NCI-H1105 treated with DMSO at 0.1 percent for 48 hours (cell line): ENCODE data around the gene TUB.

Experiments used
- DNase-seq: peaks from one replicate; lab custom pipeline; 2025; lab: John Stamatoyannopoulos, UW

TUB gene

DNA sequence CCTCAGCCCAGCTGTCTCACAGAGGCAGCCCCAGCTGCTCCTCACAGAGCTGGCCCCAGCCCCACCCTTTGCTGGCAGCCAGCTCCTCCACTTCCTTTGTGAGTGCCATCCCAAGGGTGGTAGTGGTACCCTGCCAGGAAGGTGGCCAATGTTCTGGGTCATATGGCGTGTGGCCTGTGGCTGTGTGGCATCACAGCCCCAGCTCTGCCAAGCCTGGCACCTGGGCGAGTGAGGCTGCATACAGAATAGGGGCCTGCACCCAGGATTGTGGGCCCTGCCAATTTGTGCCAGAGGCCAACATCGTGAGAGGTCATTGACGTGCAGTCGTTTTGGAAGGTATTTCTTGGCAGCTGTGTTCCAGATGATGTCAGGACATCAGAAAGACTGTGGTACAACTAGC is 10.7 kb downstream of the TUB start:
- no peak for DNase-seq

DNA sequence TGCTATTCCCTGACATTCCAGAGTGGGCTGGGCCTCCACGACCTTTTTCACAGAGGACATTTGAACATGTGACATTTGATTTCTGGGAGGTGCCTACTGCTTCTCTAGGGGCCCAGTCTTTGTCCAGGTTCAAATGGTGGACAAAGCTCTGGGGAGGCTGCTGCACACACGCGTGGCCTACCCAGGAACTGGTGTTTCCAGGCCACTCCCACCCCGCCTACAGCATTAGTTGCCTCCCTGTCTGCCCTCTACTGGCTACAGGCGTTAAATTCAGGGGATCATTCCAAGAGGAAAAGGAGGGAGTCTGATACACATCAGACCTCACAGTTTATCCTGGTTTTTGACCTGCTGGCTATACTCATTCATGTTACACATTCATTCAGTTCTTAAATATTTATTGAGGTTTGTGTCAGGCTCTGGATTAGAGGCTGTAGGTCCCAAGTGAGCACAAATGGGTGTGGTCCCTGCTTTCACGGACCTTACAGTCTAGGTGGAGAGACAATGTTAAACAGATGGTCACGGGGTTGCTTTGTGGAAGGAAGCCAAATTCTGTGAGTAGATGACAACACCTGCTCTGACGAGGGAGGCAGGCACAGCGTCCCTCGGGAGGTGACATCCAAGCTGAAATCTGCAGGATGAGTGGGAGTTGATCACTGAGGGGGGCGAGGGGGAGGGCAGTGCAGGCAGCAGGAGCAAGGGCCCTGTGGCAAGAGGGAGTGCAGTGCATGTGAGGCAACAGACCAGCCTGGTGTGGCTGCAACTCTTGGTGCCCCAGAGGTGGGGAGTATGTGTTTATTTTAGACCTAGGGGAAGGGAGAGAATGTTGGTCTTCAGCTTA is 11.8 kb downstream of the TUB start:
- peak; percentile 62 for DNase-seq

DNA sequence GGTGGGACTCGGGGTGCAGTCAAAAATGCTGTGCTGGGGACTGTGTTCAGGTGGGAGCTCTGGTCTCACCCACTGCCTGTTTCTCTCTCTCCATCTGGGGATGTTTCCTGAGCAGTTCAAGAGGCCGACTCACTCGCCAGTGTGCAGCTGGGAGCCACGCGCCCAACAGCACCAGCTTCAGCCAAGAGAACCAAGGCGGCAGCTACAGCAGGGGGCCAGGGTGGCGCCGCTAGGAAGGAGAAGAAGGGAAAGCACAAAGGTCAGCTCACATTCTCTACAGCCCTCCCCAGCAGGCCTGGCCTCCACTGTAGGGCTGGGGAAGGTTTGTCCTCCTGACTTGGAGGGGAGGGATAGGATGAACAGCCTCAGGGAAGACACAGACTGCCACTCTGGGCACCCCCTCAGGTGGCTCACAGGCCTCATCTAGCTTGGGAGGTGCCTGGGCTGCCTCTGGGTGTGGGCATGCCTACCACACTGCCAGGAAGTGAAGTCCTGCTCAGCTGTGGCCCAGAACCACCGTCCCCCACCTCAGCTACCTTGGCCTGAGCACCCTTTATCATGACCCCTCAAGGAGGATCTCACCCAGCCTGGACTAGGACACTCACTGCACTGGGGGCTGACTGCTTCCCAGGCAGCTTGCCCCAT is 13.0 kb downstream of the TUB start:
- DNase-seq = no peak

DNA sequence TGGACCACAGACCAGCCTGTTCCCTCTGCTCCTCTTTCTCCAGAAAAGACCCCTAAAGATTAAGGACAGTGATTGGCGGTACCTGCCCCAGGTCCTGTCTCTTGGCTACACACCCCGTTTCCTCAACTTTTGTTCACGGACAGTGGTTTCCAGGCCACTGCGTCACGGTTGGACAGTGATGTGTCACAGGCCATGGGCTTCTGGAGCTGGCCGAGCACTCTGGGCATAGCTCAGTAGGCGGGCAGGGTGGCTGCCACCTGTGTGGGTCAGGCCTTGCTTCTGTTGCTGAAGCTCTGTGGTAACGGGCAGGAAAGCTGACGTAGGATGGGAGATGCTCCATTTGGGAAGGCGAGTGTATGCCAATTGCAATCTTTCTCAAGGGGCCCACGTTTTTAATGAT is 13.6 kb downstream of the TUB start:
- no peak for DNase-seq

DNA sequence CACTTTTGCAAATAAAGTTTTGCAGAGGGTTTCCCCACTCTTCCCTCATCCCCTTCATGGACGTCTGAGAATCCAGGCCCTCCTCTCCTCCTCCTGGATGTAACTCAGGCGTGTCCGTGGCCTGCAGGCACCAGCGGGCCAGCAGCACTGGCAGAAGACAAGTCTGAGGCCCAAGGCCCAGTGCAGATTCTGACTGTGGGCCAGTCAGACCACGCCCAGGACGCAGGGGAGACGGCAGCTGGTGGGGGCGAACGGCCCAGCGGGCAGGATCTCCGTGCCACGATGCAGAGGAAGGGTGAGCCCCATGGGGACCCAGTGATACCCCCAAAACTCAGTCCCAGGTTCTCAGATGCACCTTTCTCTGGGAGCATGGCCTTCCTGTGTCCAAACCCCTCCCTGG is 14.4 kb downstream of the TUB start:
- no peak for DNase-seq

DNA sequence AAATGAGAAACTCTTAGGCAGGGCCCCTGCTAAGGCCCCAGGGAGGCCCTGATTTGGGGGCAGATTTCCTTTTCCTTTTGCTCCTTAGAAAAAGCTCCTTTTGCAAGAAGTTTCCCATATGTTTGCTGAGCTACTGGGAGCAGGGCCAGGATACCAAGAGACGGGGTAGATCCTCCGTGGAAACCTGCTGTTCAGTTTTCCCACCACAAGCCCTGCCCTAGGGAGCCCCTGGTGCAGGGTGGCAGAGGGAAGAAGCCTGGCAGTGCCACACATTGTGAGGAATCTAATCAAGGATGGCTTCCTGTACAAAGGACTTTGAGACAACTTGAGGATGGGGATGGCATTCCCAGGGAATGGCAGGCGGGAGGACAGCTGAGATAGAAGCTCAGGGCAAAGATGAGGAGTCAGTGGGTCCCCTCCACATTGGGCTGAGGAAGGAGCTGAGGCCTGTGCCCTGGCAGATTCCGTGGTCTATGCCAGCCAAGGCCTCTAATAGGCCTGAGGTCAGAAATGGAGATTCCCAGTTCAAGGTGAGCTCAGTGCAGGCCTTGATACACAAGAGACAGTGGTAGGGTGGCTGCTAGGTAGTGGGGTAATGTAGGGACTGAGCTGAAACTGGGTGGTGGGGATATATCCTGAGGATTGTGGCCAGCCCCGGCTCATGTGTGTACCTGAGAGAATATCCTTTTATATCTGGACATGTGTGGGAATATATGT is 15.0 kb downstream of the TUB start:
- no peak for DNase-seq

DNA sequence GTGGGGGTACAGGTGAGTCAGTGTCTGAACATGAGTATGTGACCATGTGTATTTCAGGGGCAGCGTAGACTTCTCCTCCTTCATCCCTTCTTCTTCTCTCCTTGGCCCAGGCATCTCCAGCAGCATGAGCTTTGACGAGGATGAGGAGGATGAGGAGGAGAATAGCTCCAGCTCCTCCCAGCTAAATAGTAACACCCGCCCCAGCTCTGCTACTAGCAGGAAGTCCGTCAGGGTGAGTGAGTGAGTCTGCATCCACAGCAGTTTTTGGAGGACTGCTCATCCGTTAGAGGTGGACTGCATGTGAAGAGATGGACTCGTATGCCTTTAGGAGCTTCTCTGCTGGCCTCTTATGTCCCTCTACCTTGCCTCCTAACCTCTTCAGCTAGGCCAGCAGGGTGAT is 15.6 kb downstream of the TUB start:
- DNase-seq = no peak

DNA sequence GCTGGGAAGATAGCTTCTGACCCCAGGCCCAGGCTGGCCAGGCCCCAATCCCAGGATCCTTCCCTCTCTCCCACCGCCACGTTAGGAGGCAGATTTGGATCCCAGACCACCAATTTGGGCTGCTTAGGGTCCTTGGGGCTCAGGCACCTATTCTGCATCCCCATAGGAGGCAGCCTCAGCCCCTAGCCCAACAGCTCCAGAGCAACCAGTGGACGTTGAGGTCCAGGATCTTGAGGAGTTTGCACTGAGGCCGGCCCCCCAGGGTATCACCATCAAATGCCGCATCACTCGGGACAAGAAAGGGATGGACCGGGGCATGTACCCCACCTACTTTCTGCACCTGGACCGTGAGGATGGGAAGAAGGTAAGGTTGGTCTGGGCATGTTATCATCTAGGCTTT is 16.1 kb downstream of the TUB start:
- DNase-seq = no peak

DNA sequence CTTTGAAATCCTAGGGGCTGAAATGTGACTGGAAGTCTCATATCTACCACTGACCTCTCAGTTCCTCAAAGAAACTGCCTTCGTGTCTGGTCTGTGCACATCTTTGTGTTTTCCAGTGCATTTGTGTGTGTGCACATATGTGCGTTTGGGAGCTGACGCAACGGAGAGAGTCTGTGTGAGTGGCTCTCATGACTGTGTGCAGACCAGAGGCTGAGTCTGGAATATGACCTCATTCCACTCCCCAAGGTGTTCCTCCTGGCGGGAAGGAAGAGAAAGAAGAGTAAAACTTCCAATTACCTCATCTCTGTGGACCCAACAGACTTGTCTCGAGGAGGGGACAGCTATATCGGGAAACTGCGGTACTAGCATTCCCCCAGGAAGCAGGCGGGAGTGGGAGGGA is 16.5 kb downstream of the TUB start:
- DNase-seq = no peak

DNA sequence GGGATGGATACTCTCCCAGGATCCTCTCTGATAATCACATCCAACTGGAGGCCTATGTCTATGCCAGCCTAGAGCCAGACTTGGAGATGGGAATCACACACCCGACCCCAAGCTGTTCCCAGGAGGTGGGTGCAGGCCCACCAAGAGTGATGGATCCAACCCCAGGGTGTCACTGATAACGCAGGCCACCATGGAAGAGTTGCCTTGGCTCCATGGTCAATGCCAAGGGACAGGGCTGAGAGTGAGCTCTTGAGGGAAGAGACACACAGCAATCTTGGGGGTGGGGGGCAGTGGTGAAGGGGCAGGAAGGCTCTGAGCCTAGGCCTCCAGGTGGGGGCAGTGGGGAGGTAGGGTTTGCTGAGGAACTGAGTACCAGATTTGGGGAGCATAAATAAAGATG is 16.9 kb downstream of the TUB start:
- no peak for DNase-seq

DNA sequence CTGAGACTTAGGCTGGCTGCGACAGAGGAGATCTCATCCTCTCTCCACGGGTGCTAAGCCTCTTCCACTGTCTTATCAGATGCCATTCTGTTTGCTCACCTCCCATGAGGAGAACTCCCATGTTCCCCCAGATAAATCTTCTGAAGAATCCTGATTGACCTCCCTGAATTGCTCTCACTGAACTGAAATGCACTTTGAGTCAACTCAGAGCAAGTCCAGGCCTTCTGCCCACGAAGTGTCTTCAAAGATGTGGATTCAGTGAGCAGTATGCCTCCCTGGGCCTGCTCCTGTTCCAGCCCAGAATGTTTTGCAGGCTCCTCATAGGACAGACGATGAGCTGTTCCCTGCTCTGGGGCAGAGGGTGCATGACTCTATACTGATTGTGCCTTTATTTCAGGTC is 17.4 kb downstream of the TUB start:
- no peak for DNase-seq

DNA sequence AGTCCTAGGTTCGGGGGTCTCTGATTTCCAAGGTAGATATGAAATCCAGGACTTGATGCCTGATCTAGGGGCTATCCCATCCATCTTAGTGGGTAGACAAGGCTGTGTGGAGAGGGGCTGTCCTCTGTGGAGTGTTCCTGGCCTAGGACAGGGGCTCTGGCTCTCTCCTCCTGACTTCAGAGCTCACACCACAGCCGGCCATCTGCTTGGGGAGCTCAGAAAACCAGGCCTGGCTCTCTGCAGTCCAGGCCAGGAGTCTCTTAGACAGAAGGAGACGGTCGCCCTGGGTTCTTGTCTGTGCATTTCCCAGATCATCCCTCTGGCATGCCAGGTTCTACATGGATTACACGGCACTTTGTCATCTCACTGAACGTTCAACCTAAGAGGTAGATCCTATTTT is 17.9 kb downstream of the TUB start:
- no peak for DNase-seq

DNA sequence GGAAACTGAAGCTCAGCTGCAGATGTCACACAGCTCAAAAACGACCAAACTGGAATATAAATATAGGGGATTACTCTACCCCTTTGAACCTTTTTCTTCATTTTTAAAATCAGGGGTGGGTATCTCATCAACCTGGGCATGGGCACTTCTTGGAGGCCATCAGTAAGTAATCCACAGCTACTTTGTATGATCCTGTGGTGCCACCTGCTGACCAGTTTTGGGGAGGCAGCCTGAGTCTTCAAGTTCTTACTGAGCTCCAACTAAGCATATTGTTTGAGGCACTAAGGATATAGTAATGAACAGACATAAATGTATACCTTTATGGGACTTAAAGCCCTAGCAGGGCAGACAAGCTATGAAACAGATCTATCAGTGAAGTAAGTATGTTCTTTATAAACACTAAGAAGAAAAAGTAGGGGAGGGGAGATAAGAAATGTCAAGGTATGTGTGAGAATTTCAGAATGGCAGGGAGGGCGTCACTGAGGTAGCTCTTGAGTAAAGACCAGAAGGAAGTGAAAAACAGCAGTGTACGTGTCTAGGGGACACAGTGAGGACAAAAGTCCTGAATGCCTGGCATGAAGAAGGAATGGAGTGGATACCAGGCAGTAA is 18.4 kb downstream of the TUB start:
- peak; percentile 47 for DNase-seq

DNA sequence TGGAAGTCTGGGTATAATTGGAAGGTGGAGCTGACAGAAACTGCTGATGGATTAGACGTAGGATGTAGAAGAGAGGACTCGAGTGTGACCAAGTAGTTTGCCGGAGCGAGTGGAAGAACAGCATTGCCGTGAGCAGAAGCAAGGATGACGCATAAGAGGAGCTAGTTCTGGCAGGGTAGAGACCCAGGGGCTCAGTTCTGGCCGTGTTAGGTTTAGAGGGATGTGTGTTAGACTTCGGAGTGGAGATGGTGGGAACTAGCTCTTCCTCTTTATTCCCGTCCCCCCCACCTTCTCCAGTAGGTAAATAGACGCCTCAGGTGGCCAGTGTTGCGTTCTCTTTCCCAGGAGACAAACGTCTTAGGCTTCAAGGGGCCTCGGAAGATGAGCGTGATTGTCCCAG is 19.1 kb downstream of the TUB start:
- DNase-seq = no peak

DNA sequence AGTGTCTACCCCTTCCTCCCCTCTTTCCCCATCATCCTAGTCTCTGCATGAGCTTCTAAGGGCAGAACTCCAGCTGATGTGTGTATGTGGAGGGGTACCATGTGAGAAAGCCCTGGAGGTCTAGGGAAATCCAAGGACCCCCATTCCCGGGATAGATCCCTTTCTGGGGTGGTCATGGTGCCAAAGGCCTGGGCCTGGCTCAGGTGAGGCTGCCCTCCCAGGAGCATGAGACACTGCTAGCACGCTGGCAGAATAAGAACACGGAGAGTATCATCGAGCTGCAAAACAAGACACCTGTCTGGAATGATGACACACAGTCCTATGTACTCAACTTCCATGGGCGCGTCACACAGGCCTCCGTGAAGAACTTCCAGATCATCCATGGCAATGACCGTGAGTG is 19.6 kb downstream of the TUB start:
- no peak for DNase-seq

DNA sequence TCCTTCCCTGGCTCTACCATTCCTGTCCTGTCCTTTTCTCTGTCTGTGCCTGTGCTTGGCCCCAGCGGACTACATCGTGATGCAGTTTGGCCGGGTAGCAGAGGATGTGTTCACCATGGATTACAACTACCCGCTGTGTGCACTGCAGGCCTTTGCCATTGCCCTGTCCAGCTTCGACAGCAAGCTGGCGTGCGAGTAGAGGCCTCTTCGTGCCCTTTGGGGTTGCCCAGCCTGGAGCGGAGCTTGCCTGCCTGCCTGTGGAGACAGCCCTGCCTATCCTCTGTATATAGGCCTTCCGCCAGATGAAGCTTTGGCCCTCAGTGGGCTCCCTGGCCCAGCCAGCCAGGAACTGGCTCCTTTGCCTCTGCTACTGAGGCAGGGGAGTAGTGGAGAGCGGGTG is 20.4 kb downstream of the TUB start:
- no peak for DNase-seq

DNA sequence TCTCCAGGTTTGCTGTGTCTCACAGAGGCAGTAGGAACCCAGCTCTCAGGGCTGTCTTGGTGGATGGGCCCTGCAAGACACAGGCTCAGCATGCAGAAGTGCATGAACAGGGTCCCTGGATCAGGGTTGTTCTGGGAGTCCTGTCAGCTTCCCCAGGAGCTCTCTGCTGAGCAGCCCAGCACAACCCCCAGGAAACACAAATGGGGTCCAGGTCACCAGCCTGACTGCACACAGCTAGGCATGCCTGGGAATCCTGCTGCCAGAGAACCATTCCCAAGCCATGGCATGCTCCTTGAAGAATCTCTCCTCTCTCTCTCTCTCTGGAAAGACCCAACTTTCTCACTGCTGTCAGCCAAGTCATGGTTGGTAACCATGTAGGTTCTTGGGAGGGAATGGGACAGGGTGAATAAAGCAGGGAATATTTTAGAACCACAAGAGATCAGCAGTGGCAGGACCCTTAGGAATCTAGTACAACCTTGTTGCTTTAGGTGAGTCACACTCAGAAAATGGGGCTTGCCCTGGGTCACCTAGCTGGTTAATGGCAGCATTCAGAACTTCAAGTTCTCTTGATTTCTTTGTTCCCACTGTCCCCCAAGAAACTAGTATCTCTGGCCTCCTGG is 21.4 kb downstream of the TUB start:
- no peak for DNase-seq

DNA sequence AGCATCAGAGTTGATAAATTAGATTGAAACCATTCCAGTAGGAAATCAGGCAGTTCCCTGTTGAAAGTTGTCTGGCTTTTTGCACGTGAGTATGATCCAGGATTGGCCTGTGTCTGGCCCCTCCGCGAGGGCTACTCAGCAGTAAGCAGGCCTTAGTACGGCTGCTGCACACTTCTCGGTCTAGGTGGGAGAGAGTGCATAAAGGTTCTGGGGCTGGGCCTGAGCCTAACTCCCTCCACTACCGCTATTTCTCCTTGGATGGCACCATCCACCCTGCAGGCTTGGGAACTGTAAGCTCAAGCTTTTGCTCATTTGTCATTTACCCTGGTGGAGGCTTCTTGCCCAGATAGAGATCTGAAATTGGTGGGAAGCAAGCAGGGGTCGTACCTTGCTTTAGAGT is 22.0 kb downstream of the TUB start:
- no peak for DNase-seq

DNA sequence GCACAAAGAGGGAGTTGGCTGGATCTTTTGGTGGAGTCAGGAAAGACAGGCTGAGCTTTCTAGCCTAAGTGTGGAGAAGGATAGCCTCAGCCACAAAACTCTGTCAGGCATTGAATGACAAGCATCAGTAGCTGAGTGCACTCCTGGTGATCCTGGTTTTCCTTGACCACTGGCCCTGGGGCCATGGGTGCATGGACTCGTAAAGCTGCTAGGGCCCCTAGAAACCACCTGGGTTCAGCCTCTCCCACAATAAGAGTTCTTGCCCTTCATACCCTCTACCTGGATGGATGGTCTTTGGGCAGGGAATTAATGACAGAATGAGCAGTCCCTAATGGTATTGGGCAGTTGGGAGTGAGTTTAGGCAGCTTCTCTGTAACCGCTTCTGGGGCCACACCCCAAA is 22.9 kb downstream of the TUB start:
- no peak for DNase-seq

DNA sequence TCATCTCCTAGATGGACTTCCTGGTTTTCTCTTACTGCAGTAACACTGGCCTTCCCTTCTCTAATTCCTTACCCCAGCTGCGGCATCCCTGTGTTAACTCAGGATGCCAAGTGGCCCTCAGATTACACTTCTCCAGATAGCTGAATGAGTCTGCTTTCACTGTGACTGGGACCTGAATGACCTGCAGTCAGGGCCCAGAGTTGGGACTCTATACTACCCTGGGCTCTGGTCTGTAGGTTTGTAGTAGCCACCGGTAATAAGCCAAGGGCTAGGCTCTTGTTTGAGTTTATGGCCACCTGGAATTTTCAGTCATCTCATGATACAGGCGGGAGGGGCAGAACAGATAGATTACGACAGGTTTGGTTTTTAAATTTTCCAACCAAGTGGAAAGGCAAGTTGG is 24.1 kb downstream of the TUB start:
- no peak for DNase-seq

DNA sequence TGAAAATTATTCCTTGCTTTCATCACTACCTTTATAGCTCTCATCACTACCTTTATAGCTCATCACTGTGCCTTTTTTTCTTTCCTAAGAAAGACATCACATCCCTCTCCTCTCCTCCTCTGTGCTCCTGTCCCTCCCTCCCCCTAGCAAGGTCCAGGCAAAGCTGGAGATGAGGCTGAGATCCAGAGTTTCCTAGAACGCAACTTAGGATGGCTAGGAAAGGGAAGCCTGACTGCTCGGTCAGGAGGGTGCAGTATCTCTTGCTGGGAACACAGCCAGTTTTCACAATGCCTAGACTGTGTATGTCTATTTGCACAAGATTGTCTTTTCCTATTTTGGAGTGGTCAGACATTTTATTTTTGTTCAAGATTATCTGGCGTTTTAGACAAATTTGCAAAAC is 24.7 kb downstream of the TUB start:
- DNase-seq = no peak

DNA sequence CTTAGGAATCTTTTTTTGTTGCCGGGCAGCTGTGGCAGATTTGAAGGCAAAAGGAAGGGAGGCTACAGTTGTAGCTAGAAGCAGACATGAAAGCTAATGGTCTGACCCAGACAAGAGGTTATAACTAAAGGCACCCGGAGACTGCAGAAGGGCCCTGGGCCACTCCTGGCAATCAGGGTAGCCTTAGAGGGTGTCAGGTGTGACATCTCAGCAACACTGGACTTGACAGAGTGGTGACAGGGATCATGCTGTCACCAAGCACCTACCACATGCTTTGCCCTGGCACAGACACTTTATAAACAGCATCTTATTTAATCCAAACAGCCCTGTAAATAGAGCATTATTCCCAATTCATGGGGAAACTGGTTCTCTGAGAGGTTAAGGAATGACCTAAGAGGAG is 25.7 kb downstream of the TUB start:
- no peak for DNase-seq
